ENCODE measurements around the gene NOL9. TPM values are rescaled to one million over a fixed set of nuclear protein-coding genes. Genes with fewer than 3 reads are reported as not detected.
A peak's percentile ranks its signal among the peaks of the same experiment; 100 is the strongest.

Gene NOL9
- polyA plus RNA-seq, 1 donor, result 12.6 TPM

GRCh38 chr1:6588893-6589520 is 34.7 kb upstream of the NOL9 start:
- Histone ChIP-seq H3K4me1 (ENCODE audit: control insufficient read depth, insufficient read depth, low read length) (no peaks in the 10 kb centered on the region), H3K36me3 (ENCODE audit: control insufficient read depth, insufficient read depth, low read length) (peaks cover 79% of the 10 kb centered on the region)
- WGBS (ENCODE audit: insufficient coverage, low lambda C conversion rate), result no CpG with 5 or more reads among the region's 24 CpGs

GRCh38 chr1:6588128-6588892 is 34.0 kb upstream of the NOL9 start:
- H3K4me3 ChIP-seq (ENCODE audit: low read length), result no peak overlapping the region
- no peak overlapping the region for H3K27ac ChIP-seq (ENCODE audit: low read length)
- 87% methylated on average over 3 of the region's 25 CpGs for WGBS (ENCODE audit: insufficient coverage, low lambda C conversion rate)
- no peaks in the 10 kb centered on the region for H3K4me1 ChIP-seq (ENCODE audit: control insufficient read depth, insufficient read depth, low read length)
- no peaks in the 10 kb centered on the region for H3K9me3 ChIP-seq (ENCODE audit: control insufficient read depth, low read depth, low read length)
- peaks cover 72% of the 10 kb centered on the region for H3K36me3 ChIP-seq (ENCODE audit: control insufficient read depth, insufficient read depth, low read length)
- no peaks in the 10 kb centered on the region for H3K27me3 ChIP-seq (ENCODE audit: control insufficient read depth, insufficient read depth, low read length)
- no peak for DNase-seq

More at GRCh38 chr1:6588893-6589520, 34.7 kb upstream of the NOL9 start:
- Histone ChIP-seq H3K27me3 (ENCODE audit: control insufficient read depth, insufficient read depth, low read length) (no peaks in the 10 kb centered on the region), H3K4me3 (ENCODE audit: low read length) (no peak overlapping the region), H3K27ac (ENCODE audit: low read length) (no peak overlapping the region), H3K9me3 (ENCODE audit: control insufficient read depth, low read depth, low read length) (no peaks in the 10 kb centered on the region)
- DNase-seq, result no peak

DNA sequence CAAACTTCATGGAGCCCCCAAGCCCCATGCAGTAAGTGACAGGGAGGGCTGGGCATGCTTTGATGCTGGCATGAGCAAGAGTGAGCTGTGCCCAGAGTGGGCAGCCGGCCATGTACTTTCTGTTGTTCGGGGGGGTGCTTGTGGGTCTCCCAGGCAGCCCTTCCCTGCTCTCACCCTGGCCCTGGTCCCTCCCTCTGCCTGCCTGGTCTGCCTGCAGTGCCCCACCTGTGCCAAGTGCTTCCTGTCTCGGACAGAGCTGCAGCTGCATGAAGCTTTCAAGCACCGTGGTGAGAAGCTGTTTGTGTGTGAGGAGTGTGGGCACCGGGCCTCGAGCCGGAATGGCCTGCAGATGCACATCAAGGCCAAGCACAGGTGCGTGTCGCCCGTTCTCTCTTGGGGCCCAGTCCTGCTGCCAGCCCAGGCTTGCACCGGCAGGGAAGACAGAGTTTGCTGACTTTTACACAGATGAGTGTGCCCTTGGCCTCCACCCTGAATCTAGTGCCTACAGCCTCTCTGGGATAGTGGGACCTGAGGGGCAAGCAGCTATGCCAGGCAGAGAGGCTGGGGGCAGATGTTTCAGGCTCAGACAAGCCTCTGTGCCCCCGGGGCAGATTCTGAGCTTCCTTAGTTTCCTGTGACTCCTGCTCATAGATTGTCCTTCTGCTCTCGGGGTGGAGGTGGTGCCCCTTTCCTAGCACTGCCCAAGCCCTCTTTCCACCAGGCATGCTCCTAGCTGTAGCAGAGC is 33.1 kb upstream of the NOL9 start:
- no CpG with 5 or more reads among the region's 13 CpGs for WGBS (ENCODE audit: insufficient coverage, low lambda C conversion rate)

DNA sequence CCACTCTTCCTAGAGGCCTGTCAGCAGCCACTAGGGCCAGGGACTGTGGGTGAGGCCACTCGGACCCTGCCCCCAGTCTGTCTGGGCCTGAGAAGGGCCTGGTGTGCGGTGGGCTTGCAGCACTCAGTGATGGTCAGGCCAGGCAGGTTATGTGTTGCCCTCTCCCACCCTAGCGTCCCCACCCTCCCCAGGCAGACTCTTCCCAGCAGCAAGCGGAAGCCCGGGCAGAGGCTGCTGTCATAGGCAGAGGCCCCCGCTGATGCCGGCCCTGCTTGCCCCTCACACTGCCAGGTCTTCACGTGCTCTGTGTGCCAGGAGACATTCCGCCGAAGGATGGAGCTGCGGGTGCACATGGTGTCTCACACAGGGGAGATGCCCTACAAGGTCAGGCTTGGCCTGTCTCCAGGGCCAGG is 32.1 kb upstream of the NOL9 start:
- no peaks in the 10 kb centered on the region for H3K9me3 ChIP-seq (ENCODE audit: control insufficient read depth, low read depth, low read length)
- H3K27ac ChIP-seq (ENCODE audit: low read length), result no peak overlapping the region
- peaks cover 53% of the 10 kb centered on the region for H3K36me3 ChIP-seq (ENCODE audit: control insufficient read depth, insufficient read depth, low read length)
- WGBS (ENCODE audit: insufficient coverage, low lambda C conversion rate), result no CpG with 5 or more reads among the region's 11 CpGs
- no peak for DNase-seq
- peaks cover 13% of the 10 kb centered on the region for H3K4me1 ChIP-seq (ENCODE audit: control insufficient read depth, insufficient read depth, low read length)
- no peaks in the 10 kb centered on the region for H3K27me3 ChIP-seq (ENCODE audit: control insufficient read depth, insufficient read depth, low read length)
- H3K4me3 ChIP-seq (ENCODE audit: low read length), result no peak overlapping the region

More for the DNA sequence above, 33.1 kb upstream of the NOL9 start:
- H3K4me1 ChIP-seq (ENCODE audit: control insufficient read depth, insufficient read depth, low read length), result peaks cover 8% of the 10 kb centered on the region
- H3K27me3 ChIP-seq (ENCODE audit: control insufficient read depth, insufficient read depth, low read length), result no peaks in the 10 kb centered on the region
- no peak for DNase-seq
- H3K4me3 ChIP-seq (ENCODE audit: low read length), result no peak overlapping the region
- H3K27ac ChIP-seq (ENCODE audit: low read length), result no peak overlapping the region
- peaks cover 63% of the 10 kb centered on the region for H3K36me3 ChIP-seq (ENCODE audit: control insufficient read depth, insufficient read depth, low read length)
- H3K9me3 ChIP-seq (ENCODE audit: control insufficient read depth, low read depth, low read length), result no peaks in the 10 kb centered on the region

- Histone ChIP-seq H3K36me3 (ENCODE audit: control insufficient read depth, insufficient read depth, low read length) (peaks cover 48% of the 10 kb centered on the region), H3K4me3 (ENCODE audit: low read length) (no peak overlapping the region), H3K4me1 (ENCODE audit: control insufficient read depth, insufficient read depth, low read length) (peaks cover 18% of the 10 kb centered on the region), H3K27me3 (ENCODE audit: control insufficient read depth, insufficient read depth, low read length) (no peaks in the 10 kb centered on the region), H3K27ac (ENCODE audit: low read length) (no peak overlapping the region), H3K9me3 (ENCODE audit: control insufficient read depth, low read depth, low read length) (no peaks in the 10 kb centered on the region)
- WGBS (ENCODE audit: insufficient coverage, low lambda C conversion rate), result no CpG with 5 or more reads among the region's 7 CpGs
- DNase-seq, result no peak
Measured at GRCh38 chr1:6585841-6586240, 31.5 kb upstream of the NOL9 start.

GRCh38 chr1:6585081-6585722 is 30.9 kb upstream of the NOL9 start:
- H3K4me3 ChIP-seq (ENCODE audit: low read length), result no peak overlapping the region
- WGBS (ENCODE audit: insufficient coverage, low lambda C conversion rate), result 100% methylated on average over 2 of the region's 12 CpGs
- peaks cover 42% of the 10 kb centered on the region for H3K36me3 ChIP-seq (ENCODE audit: control insufficient read depth, insufficient read depth, low read length)
- H3K27ac ChIP-seq (ENCODE audit: low read length), result no peak overlapping the region
- H3K9me3 ChIP-seq (ENCODE audit: control insufficient read depth, low read depth, low read length), result no peaks in the 10 kb centered on the region
- H3K27me3 ChIP-seq (ENCODE audit: control insufficient read depth, insufficient read depth, low read length), result no peaks in the 10 kb centered on the region
- no peak for DNase-seq
- H3K4me1 ChIP-seq (ENCODE audit: control insufficient read depth, insufficient read depth, low read length), result peaks cover 22% of the 10 kb centered on the region

DNA sequence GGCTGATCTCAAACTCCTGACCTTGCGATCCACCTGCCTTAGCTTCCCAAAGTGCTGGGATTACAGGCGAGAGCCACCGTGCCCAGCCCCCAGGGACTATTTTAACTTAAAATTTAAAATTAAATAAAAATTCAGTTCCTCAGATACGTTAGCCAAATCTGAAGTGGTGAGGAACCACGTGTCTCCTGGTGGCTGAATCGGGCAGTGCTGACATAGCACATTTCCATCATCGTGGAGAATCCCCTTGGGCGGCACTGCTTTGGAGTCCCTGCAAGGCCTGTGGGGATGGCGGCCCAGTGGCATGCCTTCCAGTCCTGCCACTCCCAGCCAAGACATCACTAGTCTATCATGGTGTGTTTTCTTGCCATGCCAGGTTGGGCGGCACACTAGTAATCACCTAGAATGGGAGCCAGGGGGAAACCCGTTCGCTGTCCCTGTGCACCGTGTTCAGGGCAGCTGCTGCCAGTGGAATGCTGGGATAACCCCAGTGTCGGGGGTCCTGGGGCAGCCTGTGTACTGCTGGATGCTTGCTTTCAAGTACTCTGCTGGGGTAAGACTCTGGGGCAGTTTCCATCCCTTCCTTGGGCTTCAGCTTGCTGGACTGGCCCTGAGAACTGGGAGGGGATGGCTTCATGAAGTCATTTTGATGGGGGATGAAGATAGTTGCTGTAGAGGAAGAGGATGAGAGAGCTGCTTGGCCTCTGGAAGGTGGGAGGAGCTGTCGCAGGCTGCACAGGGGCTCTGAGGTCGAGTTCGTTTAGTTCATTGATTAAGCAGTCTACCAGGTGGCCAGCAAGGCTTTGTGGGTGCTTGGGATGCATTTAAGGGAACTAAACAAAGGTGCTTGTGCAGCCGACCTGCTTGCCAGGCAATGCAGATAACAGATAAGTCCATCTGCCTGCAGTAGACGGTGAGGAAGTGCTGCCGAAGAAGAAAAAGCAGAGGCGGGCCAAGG is 30.1 kb upstream of the NOL9 start:
- no peak overlapping the region for H3K27ac ChIP-seq (ENCODE audit: low read length)
- no peaks in the 10 kb centered on the region for H3K27me3 ChIP-seq (ENCODE audit: control insufficient read depth, insufficient read depth, low read length)
- H3K4me3 ChIP-seq (ENCODE audit: low read length), result no peak overlapping the region
- peaks cover 23% of the 10 kb centered on the region for H3K4me1 ChIP-seq (ENCODE audit: control insufficient read depth, insufficient read depth, low read length)
- no peaks in the 10 kb centered on the region for H3K9me3 ChIP-seq (ENCODE audit: control insufficient read depth, low read depth, low read length)
- no peak for DNase-seq
- peaks cover 34% of the 10 kb centered on the region for H3K36me3 ChIP-seq (ENCODE audit: control insufficient read depth, insufficient read depth, low read length)
- 80% methylated on average over 2 of the region's 21 CpGs for WGBS (ENCODE audit: insufficient coverage, low lambda C conversion rate)

GRCh38 chr1:6582370-6582769 is 28.1 kb upstream of the NOL9 start:
- no CpG with 5 or more reads among the region's 1 CpG for WGBS (ENCODE audit: insufficient coverage, low lambda C conversion rate)
- Histone ChIP-seq H3K4me3 (ENCODE audit: low read length) (peak overlapping the region; percentile 6), H3K36me3 (ENCODE audit: control insufficient read depth, insufficient read depth, low read length) (peaks cover 14% of the 10 kb centered on the region), H3K27ac (ENCODE audit: low read length) (peak overlapping the region; percentile 72), H3K4me1 (ENCODE audit: control insufficient read depth, insufficient read depth, low read length) (peaks cover 27% of the 10 kb centered on the region), H3K27me3 (ENCODE audit: control insufficient read depth, insufficient read depth, low read length) (no peaks in the 10 kb centered on the region), H3K9me3 (ENCODE audit: control insufficient read depth, low read depth, low read length) (no peaks in the 10 kb centered on the region)
- peak; percentile 88 to 95 for DNase-seq

DNA sequence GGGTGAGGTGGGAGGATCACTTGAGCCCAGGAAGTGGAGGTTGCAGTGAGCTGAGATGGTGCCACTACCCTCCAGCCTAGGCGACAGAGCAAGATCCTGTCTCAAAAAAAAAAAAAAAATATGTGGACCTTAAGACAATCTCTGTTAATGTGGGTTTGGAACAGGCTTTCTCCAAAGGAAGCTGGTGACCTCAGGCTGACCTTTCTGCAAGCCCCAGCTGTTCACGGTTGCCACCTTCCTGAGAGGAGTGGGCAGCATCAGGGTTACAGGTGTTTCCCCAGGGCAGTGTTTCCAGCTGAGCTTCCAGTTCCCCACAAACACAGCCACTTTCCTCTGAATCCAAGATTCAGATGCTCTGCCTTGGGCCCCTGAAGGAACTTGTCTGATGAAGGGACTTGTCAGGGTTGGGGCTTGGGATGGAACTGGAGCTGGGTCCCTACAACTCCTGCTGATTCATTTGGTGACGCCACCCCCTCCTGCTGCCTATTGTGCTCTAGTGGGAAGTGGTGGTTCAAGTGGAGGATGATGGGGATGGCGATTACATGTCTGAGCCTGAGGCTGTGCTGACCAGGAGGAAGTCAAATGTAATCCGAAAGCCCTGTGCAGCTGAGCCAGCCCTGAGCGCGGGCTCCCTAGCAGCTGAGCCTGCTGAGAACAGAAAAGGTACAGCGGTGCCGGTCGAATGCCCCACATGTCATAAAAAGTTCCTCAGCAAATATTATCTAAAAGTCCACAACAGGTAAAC is 27.4 kb upstream of the NOL9 start:
- Histone ChIP-seq H3K36me3 (ENCODE audit: control insufficient read depth, insufficient read depth, low read length) (peaks cover 10% of the 10 kb centered on the region), H3K4me1 (ENCODE audit: control insufficient read depth, insufficient read depth, low read length) (peaks cover 27% of the 10 kb centered on the region), H3K27me3 (ENCODE audit: control insufficient read depth, insufficient read depth, low read length) (no peaks in the 10 kb centered on the region), H3K4me3 (ENCODE audit: low read length) (peak overlapping the region; percentile 6), H3K27ac (ENCODE audit: low read length) (peak overlapping the region; percentile 72), H3K9me3 (ENCODE audit: control insufficient read depth, low read depth, low read length) (no peaks in the 10 kb centered on the region)
- no CpG with 5 or more reads among the region's 10 CpGs for WGBS (ENCODE audit: insufficient coverage, low lambda C conversion rate)
- DNase-seq, result no peak
